ENCODE data around the gene AGO4.
"Not testable (repeated sequence)": the region's sequence is repeated elsewhere in the genome, so short reads cannot be mapped to it uniquely, and the experiment has no call there.

Gene AGO4

GRCh38 chr1:35807614-35808449, at the start of gene AGO4:
TSS of gene AGO4 (plus strand) at chr1:35808016. CDS start at chr1:35808417, 401 bp downstream.
- no peak for DNase-seq (ENCODE audit: low spot score)

GRCh38 chr1:35762141-35762540, 45.7 kb upstream of the AGO4 start:
- DNase-seq (ENCODE audit: low spot score), result no peak

GRCh38 chr1:35763201-35763600, 44.6 kb upstream of the AGO4 start:
- no peak for DNase-seq (ENCODE audit: low spot score)

- DNase-seq (ENCODE audit: low spot score), result no peak
These were observed 43.5 kb upstream of the AGO4 start for GRCh38 chr1:35764283-35764682.

- no peak for DNase-seq (ENCODE audit: low spot score)
These were observed 39.2 kb upstream of the AGO4 start for GRCh38 chr1:35768350-35769187.

- DNase-seq (ENCODE audit: low spot score), result peak; percentile 77
These were observed 38.5 kb upstream of the AGO4 start for GRCh38 chr1:35769188-35769758.

GRCh38 chr1:35773711-35774110, 34.1 kb upstream of the AGO4 start:
- DNase-seq (ENCODE audit: low spot score), result no peak

- not testable (repeated sequence) for DNase-seq (ENCODE audit: low spot score)
These were observed 31.6 kb upstream of the AGO4 start for GRCh38 chr1:35776172-35776571.

GRCh38 chr1:35777109-35777508, 30.7 kb upstream of the AGO4 start:
- DNase-seq (ENCODE audit: low spot score), result no peak

- DNase-seq (ENCODE audit: low spot score), result no peak
These were observed 24.7 kb upstream of the AGO4 start for GRCh38 chr1:35783055-35783583.

- not testable (repeated sequence) for DNase-seq (ENCODE audit: low spot score)
These were observed 23.5 kb upstream of the AGO4 start for GRCh38 chr1:35784364-35784763.

- DNase-seq (ENCODE audit: low spot score), result no peak
These were observed 19.7 kb upstream of the AGO4 start for GRCh38 chr1:35788139-35788538.

- no peak for DNase-seq (ENCODE audit: low spot score)
These were observed 17.1 kb upstream of the AGO4 start for GRCh38 chr1:35790670-35791069.

GRCh38 chr1:35795295-35795694, 12.5 kb upstream of the AGO4 start:
- no peak for DNase-seq (ENCODE audit: low spot score)

- no peak for DNase-seq (ENCODE audit: low spot score)
These were observed 10.4 kb upstream of the AGO4 start for GRCh38 chr1:35797380-35797779.

GRCh38 chr1:35798019-35798418, 9.8 kb upstream of the AGO4 start:
- not testable (repeated sequence) for DNase-seq (ENCODE audit: low spot score)

GRCh38 chr1:35800167-35800887, 7.5 kb upstream of the AGO4 start:
- not testable (repeated sequence) for DNase-seq (ENCODE audit: low spot score)

GRCh38 chr1:35808450-35809113, 766 bp downstream of the AGO4 start:
- DNase-seq (ENCODE audit: low spot score), result no peak

- DNase-seq (ENCODE audit: low spot score), result no peak
These were observed 1.6 kb downstream of the AGO4 start for GRCh38 chr1:35809114-35810095.

Measured in CD4-positive, alpha-beta T cell treated with Interleukin-6 at 100 ng/mL for 8 hours (primary cell).